ENCODE measurements around the gene LARP1. TPM values are rescaled to one million over a fixed set of nuclear protein-coding genes. Genes with fewer than 3 reads are reported as not detected.
A peak's percentile ranks its signal among the peaks of the same experiment; 100 is the strongest.

Gene LARP1
- total and polyA plus RNA-seq, 12 donors: 26.4 to 197 (median 163) TPM

DNA sequence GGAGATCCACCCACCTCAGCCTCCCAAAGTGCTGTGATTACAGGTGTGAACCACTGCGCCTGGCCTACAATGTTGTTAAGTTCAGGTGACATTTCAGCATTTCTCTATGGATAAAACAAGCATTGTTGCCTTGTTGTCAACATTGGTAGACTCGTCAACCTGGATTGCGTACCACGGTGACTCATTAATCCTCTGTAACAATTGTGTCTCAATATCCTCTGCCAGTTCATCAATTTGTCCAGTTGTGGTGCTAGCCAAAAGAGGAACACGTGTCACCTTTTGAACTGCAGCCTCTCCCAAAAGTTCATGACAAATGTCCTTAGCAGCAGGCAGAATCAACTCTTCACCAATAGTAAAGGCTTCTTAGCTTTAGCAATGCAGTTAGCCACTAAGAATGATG is 46.3 kb upstream of the LARP1 start:
- Histone ChIP-seq H3K9me3 (no peaks in the 10 kb centered on the region), H3K36me3 (no peaks in the 10 kb centered on the region), H3K4me1 (peaks cover 0 to 22% (median 9%) of the 10 kb centered on the region in 9 donors), H3K4me3 (no peak overlapping the region), H3K27me3 (no peaks in the 10 kb centered on the region), H3K27ac (no peak overlapping the region)
- ATAC-seq (peak in 1 of 8 donors; percentile 35), DNase-seq (no peak)
- intact Hi-C loops (cut with DNase I): no loop called here
- TF ChIP-seq, protein P1, sequence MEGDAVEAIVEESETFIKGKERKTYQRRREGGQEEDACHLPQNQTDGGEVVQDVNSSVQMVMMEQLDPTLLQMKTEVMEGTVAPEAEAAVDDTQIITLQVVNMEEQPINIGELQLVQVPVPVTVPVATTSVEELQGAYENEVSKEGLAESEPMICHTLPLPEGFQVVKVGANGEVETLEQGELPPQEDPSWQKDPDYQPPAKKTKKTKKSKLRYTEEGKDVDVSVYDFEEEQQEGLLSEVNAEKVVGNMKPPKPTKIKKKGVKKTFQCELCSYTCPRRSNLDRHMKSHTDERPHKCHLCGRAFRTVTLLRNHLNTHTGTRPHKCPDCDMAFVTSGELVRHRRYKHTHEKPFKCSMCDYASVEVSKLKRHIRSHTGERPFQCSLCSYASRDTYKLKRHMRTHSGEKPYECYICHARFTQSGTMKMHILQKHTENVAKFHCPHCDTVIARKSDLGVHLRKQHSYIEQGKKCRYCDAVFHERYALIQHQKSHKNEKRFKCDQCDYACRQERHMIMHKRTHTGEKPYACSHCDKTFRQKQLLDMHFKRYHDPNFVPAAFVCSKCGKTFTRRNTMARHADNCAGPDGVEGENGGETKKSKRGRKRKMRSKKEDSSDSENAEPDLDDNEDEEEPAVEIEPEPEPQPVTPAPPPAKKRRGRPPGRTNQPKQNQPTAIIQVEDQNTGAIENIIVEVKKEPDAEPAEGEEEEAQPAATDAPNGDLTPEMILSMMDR (IDR thresholded peaks at IDR 0.05): no peak
- WGBS, 2 donors: 87 to 97% methylated on average over 5 of the region's 5 CpGs

DNA sequence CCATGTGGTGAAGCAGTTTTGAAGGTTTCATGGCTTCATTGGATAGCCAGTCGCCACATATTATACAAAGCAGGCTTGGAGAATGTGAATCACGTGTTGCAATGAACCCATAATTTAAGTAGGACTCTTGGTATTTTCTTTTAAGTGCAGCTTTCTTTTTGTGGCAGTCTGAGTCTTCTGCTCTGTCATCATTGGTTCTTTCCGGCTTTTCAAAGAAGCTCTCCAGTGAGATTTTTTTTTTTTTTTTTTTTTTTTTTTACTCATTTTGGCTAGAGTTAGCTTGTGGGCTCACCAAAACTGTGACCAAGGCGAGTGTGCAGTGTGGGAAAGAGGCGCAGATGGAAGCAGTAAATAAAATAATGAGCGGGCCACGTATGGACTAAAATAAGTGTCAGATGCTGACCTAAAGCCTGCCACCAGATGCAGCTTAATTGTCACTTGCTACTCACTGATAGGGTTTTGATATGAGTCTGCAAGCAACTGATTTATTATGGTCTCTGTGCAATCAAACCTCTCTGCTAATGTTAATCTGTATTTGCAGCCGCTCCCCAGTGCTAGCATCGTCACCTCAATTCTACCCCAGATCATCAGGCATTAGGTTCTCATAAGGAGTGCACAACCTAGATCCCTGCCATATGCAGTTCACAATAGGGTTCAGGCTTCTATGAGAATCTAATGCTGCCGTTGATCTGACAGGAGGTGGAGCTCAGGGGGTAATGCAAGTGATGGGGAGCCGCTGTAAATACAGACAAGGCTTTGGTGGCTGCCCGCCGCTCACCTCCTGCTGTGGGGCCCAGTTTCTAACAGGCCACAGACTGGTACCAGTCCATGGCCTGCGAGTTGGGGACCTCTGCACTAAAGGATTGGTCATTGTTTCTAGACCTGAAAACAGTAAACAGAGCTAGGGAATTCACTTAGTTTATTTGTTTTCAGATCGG is 45.5 kb upstream of the LARP1 start:
- Histone ChIP-seq H3K36me3 (no peaks in the 10 kb centered on the region), H3K27ac (no peak overlapping the region), H3K27me3 (no peaks in the 10 kb centered on the region), H3K4me3 (no peak overlapping the region), H3K4me1 (peaks cover 0 to 29% (median 11%) of the 10 kb centered on the region in 9 donors), H3K9me3 (no peaks in the 10 kb centered on the region)
- intact Hi-C loops (cut with DNase I): no loop called here
- no peak for DNase-seq
- no peak for ATAC-seq
- WGBS, 2 donors: 89% methylated on average over 15 of the region's 15 CpGs
- TF ChIP-seq, protein P1 (IDR thresholded peaks at IDR 0.05): no peak

GRCh38 chr5:154712518-154713437 is 42.4 kb upstream of the LARP1 start:
- DNase-seq: no peak
- peak in 2 of 8 donors; percentile 38 to 53 for ATAC-seq
- H3K4me3 ChIP-seq: no peak overlapping the region
- H3K27ac ChIP-seq: peak overlapping the region in 1 of 10 donors; percentile 83
- 68 to 69% methylated on average over 13 of the region's 13 CpGs for WGBS, 2 donors
- H3K27me3 ChIP-seq: no peaks in the 10 kb centered on the region
- TF ChIP-seq, protein P1 (IDR thresholded peaks at IDR 0.05): no peak
- peaks cover 0 to 33% (median 11%) of the 10 kb centered on the region in 9 donors for H3K4me1 ChIP-seq
- H3K36me3 ChIP-seq: no peaks in the 10 kb centered on the region
- intact Hi-C loops (cut with DNase I): no loop called here
- H3K9me3 ChIP-seq: no peaks in the 10 kb centered on the region

DNA sequence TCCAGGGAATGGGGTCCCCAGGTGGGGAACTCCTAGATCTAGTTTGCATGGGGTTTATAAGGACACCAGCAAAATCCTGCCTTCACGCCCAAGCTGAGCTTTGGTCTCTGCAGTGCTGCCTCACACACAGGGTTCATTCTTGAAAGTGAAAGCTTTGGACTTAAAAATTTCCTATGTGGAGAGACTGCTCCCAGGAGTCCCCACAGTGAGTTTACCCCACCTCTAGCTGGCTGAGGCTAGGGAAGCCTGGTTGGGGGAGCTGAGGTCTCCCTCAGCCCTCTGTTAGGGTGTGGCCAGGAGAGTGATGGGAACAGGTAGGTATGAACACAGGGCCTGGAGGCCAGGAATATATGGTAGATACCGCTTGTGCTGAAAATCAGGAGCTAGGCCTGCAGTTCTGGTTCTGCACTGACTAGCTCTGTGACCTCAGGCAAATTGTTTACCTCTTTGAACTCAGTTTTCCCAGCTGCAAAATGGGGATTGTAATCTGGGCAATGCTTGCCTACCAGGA is 41.5 kb upstream of the LARP1 start:
- Histone ChIP-seq H3K27me3 (no peaks in the 10 kb centered on the region), H3K27ac (peak overlapping the region in 1 of 10 donors; percentile 83), H3K9me3 (no peaks in the 10 kb centered on the region), H3K4me3 (no peak overlapping the region), H3K36me3 (no peaks in the 10 kb centered on the region), H3K4me1 (peaks cover 0 to 32% (median 11%) of the 10 kb centered on the region in 9 donors)
- DNase-seq (no peak), ATAC-seq (no peak)
- WGBS, 2 donors: 86 to 91% methylated on average over 2 of the region's 2 CpGs
- intact Hi-C loops (cut with DNase I): no loop called here
- TF ChIP-seq, protein P1 (IDR thresholded peaks at IDR 0.05): no peak

Measured in heart right ventricle (tissue), 16 donors.